NB4 (cell line): ENCODE measurements around the gene TMEM231.
"Not testable (repeated sequence)": the region's sequence is repeated elsewhere in the genome, so short reads cannot be mapped to it uniquely, and the experiment has no call there.

Experiments
- MYC ChIP-seq: IDR thresholded peaks from 2 replicates; pipeline ENCODE4 v1.6.1; 2011; ENCODE audit warnings: low read depth, low read length
- POLR2A ChIP-seq: IDR thresholded peaks from 2 replicates; pipeline ENCODE4 v1.6.1; 2011; ENCODE audit warnings: mild to moderate bottlenecking; ENCODE audit not compliant: insufficient read length; ENCODE audit errors: extremely low read depth
- TF ChIP-seq, protein P1 (sequence below): IDR thresholded peaks from one replicate; pipeline ENCODE4 v1.5.1; 2012; ENCODE audit warnings: low read depth, low read length

DNA sequence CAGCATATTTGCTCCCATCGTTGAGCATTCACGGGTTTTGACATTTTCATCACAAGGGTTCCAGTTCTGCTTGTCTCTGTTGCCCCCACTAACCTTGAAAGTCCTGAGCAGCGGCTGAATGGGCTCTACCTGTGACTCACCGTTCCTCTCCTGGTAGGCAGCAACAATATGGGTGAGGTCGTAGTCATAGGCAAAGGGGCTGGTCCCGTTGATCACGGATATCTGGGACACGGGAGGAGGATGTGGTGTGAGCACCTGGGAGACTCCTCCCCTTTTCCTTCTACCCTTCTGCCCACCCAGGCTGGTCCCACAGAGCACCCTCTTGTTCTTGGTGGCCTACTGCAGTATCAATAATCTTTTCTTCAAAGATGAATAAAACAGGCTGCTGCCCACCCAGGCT is 13.6 kb downstream of the TMEM231 start:
- TF ChIP-seq, protein P1, sequence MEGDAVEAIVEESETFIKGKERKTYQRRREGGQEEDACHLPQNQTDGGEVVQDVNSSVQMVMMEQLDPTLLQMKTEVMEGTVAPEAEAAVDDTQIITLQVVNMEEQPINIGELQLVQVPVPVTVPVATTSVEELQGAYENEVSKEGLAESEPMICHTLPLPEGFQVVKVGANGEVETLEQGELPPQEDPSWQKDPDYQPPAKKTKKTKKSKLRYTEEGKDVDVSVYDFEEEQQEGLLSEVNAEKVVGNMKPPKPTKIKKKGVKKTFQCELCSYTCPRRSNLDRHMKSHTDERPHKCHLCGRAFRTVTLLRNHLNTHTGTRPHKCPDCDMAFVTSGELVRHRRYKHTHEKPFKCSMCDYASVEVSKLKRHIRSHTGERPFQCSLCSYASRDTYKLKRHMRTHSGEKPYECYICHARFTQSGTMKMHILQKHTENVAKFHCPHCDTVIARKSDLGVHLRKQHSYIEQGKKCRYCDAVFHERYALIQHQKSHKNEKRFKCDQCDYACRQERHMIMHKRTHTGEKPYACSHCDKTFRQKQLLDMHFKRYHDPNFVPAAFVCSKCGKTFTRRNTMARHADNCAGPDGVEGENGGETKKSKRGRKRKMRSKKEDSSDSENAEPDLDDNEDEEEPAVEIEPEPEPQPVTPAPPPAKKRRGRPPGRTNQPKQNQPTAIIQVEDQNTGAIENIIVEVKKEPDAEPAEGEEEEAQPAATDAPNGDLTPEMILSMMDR = not testable (repeated sequence)
- not testable (repeated sequence) for TF ChIP-seq POLR2A, MYC
